ENCODE results near the gene GSTA4. TPM values are rescaled to one million over a fixed set of nuclear protein-coding genes. Genes with fewer than 3 reads are reported as not detected.
A peak's percentile ranks its signal among the peaks of the same experiment; 100 is the strongest.

Gene GSTA4
- total RNA-seq, 1 donor from 2014 or later: 10.9 TPM

DNA sequence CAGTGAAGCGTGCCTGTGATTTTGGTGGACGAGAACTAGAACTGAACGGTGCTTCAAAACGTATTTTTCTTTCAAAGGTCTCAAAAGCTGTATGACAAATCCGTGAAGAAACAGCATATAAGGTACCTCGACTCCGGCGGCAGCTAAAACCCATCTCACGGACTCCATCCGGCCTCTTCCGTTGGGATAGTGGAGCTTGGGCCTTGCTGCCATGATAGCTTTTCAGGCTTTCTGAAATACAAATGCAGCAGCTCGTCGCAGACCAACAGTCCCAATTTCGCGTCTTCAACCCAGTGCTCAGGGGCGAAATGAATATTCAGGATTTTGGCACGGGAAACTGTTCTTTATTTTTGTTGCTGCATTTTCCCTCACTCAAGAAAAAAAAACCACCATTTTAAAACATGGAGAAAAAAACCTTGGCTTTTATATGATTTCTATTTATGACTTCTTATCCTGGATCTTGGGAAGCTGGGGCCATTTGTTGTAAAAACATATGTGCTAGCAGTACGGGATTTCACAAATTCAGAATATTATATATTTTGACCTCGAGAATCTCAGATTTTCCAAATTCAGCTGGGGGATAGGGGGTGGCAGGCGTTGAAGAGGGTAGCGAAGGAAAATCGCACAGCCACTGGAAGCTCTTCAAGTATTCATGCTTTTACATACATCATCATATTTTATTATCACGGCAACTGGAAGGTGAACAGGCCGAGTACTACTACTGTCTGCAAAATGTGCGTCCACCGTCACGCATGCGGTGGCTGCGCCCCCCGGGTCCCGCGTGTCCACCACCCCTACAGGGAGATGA is 849 bp downstream of the GSTA4 start:
- peaks cover 4% of the 10 kb centered on the region for H3K36me3 Mint-ChIP-seq (ENCODE audit: low read depth, unreplicated experiment)

DNA sequence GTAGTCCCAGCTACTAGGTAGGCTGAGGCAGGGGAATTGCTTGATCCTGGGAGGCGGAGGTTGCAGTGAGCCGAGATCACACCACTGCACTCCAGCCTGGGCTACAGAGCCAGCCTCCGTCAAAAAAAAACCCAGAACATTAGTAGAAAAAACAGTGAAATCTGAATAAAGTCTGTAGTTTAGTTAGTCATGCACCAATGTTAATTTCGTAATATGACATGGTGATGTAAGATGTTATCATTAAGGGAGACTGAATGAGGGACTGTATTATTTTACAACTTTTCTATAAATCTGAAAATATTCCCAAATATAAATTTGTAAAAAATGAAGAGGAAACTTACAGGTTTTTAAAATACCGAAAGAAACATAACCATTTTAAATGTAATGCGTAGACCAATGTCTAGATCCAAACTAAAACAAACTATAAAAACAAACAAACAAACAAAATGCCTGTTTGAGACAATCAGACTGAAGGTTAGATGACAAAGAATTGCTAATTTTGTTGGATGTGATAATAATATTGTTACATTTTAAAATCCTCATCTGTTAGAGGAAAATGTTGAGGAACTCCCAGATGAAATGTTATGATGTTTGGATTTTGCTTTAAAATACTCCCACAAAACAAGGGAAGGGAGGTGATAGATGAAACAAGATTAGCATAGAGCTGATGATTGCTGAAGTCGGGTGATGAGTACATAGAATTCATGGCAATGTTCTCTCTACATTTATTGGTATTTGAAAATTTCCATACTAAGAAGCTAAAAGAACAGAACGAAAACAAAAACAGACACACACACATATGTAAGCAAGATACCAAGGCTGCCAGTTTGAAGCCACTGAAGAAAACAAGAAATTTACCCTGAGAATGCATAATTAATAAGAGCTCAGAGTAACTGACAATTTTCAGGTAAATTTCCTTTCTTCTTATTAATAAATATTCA is 1.8 kb downstream of the GSTA4 start:
- peak; percentile 5 for FAIRE-seq
- Histone ChIP-seq H2AFZ (ENCODE audit: low read depth, low read length) (peak overlapping the region; percentile 75), H3K9ac (ENCODE audit: low read length) (peak overlapping the region; percentile 94), H3K79me2 (ENCODE audit: insufficient read depth, low read length) (peaks cover 31% of the 10 kb centered on the region), H3K4me2 (ENCODE audit: low read length) (peak overlapping the region; percentile 87), H4K20me1 (ENCODE audit: insufficient read depth, low read length) (no peaks in the 10 kb centered on the region), H3K9me3 (ENCODE audit: insufficient read depth, low read depth, low read length) (no peaks in the 10 kb centered on the region), H3K36me3 (ENCODE audit: insufficient read depth, low read length) (no peaks in the 10 kb centered on the region), H3K4me1 (ENCODE audit: insufficient read depth, low read length) (peaks cover 30% of the 10 kb centered on the region), H3K27ac (ENCODE audit: low read depth, low read length) (peak overlapping the region; percentile 97), H3K4me3 (ENCODE audit: insufficient read depth, low read depth, low read length) (peak overlapping the region; percentile 81), H3K27me3 (ENCODE audit: insufficient read depth, low read length) (no peaks in the 10 kb centered on the region)
- H3K9me3 Mint-ChIP-seq (ENCODE audit: unreplicated experiment): no peaks in the 10 kb centered on the region
- no peaks in the 10 kb centered on the region for H3K27me3 Mint-ChIP-seq (ENCODE audit: low read depth, unreplicated experiment)
- H3K4me1 Mint-ChIP-seq (ENCODE audit: low read depth, unreplicated experiment): peaks cover 13% of the 10 kb centered on the region
- peak overlapping the region; percentile 0 for H3K27ac Mint-ChIP-seq (ENCODE audit: unreplicated experiment)
- H3K36me3 Mint-ChIP-seq (ENCODE audit: low read depth, unreplicated experiment): peaks cover 4% of the 10 kb centered on the region
- peak; percentile 44 for DNase-seq (ENCODE audit: low read depth)
- TF ChIP-seq CTCF (IDR thresholded peaks at IDR 0.05; ENCODE audit: insufficient read depth, low read depth, low read length) (no peak), EZH2 (IDR thresholded peaks at IDR 0.05; ENCODE audit: insufficient read depth, low read length) (no peak)
- peak overlapping the region; percentile 97 for H3K4me3 Mint-ChIP-seq (ENCODE audit: unreplicated experiment)

More for the DNA sequence above, 849 bp downstream of the GSTA4 start:
- Histone ChIP-seq H3K9ac (ENCODE audit: low read length) (peak overlapping the region; percentile 94), H3K36me3 (ENCODE audit: insufficient read depth, low read length) (no peaks in the 10 kb centered on the region), H3K4me2 (ENCODE audit: low read length) (peak overlapping the region; percentile 87), H3K27me3 (ENCODE audit: insufficient read depth, low read length) (no peaks in the 10 kb centered on the region), H3K4me3 (ENCODE audit: insufficient read depth, low read depth, low read length) (peak overlapping the region; percentile 81), H3K27ac (ENCODE audit: low read depth, low read length) (peak overlapping the region; percentile 97), H4K20me1 (ENCODE audit: insufficient read depth, low read length) (no peaks in the 10 kb centered on the region), H3K9me3 (ENCODE audit: insufficient read depth, low read depth, low read length) (no peaks in the 10 kb centered on the region), H3K4me1 (ENCODE audit: insufficient read depth, low read length) (peaks cover 30% of the 10 kb centered on the region), H3K79me2 (ENCODE audit: insufficient read depth, low read length) (peaks cover 31% of the 10 kb centered on the region), H2AFZ (ENCODE audit: low read depth, low read length) (peak overlapping the region; percentile 75)
- no peaks in the 10 kb centered on the region for H3K27me3 Mint-ChIP-seq (ENCODE audit: low read depth, unreplicated experiment)
- no peaks in the 10 kb centered on the region for H3K9me3 Mint-ChIP-seq (ENCODE audit: unreplicated experiment)
- no peak for TF ChIP-seq EZH2 (IDR thresholded peaks at IDR 0.05; ENCODE audit: insufficient read depth, low read length)
- TF ChIP-seq CTCF (IDR thresholded peaks at IDR 0.05; ENCODE audit: insufficient read depth, low read depth, low read length): no peak
- peak; percentile 41 for DNase-seq (ENCODE audit: low read depth)
- no peak for FAIRE-seq
- H3K4me1 Mint-ChIP-seq (ENCODE audit: low read depth, unreplicated experiment): peaks cover 13% of the 10 kb centered on the region
- H3K27ac Mint-ChIP-seq (ENCODE audit: unreplicated experiment): peak overlapping the region; percentile 100
- peak overlapping the region; percentile 97 for H3K4me3 Mint-ChIP-seq (ENCODE audit: unreplicated experiment)

Data from astrocyte (in vitro differentiated cells and primary cell).